Ectodermal cell (in vitro differentiated cells): Measurements from ENCODE around the gene ZNF608.

Experiments
- H3K27ac ChIP-seq: 2 replicates; pipeline ENCODE4 v1.7.0; 2013; ENCODE audit warnings: mild to moderate bottlenecking, low read depth, low read length; ENCODE audit not compliant: insufficient read depth, poor library complexity, severe bottlenecking
- H3K27me3 ChIP-seq: 2 replicates; pipeline ENCODE4 v1.7.0; 2013; ENCODE audit warnings: mild to moderate bottlenecking, low read length; ENCODE audit not compliant: insufficient read depth, control insufficient read depth, poor library complexity, severe bottlenecking
- H3K36me3 ChIP-seq: one replicate; pipeline ENCODE4 v1.7.0; 2013; ENCODE audit warnings: low read length; ENCODE audit not compliant: control insufficient read depth, insufficient read depth
- H3K4me1 ChIP-seq: one replicate; pipeline ENCODE4 v1.7.0; 2013; ENCODE audit warnings: low read length; ENCODE audit not compliant: control insufficient read depth, insufficient read depth
- H3K4me3 ChIP-seq: 2 replicates; pipeline ENCODE4 v1.7.0; 2013; ENCODE audit warnings: low read depth, low read length, control low read depth; ENCODE audit not compliant: insufficient read depth
- H3K9me3 ChIP-seq: 2 replicates; pipeline ENCODE4 v1.7.0; 2013; ENCODE audit warnings: mild to moderate bottlenecking, low read length, moderate library complexity; ENCODE audit not compliant: control insufficient read depth
- WGBS, 2 experiments: methylation state at CpG; one replicate each; pipeline ENCODE4 v1.1.7; 2013; ENCODE audit warnings: missing lambda C conversion rate in 2 of 2; 5-methylcytosine and 5-hydroxymethylcytosine counted together

Gene ZNF608

GRCh38 chr5:124737651-124738050, 8.8 kb downstream of the ZNF608 start:
- 39 to 50% methylated on average over 1 of the region's 1 CpG for WGBS, 2 experiments

GRCh38 chr5:124736805-124737188, 9.6 kb downstream of the ZNF608 start:
- Histone ChIP-seq H3K27ac (no peak overlapping the region), H3K36me3 (no peaks in the 10 kb centered on the region), H3K9me3 (no peaks in the 10 kb centered on the region), H3K27me3 (no peaks in the 10 kb centered on the region), H3K4me1 (peaks cover 62% of the 10 kb centered on the region), H3K4me3 (no peak overlapping the region)
- WGBS, 2 experiments: 45 to 51% methylated on average over 2 to 3 of the region's 3 CpGs

More at GRCh38 chr5:124737651-124738050, 8.8 kb downstream of the ZNF608 start:
- Histone ChIP-seq H3K9me3 (no peaks in the 10 kb centered on the region), H3K4me3 (peak overlapping the region; percentile 16), H3K4me1 (peaks cover 57% of the 10 kb centered on the region), H3K27ac (no peak overlapping the region), H3K27me3 (no peaks in the 10 kb centered on the region), H3K36me3 (no peaks in the 10 kb centered on the region)

GRCh38 chr5:124736082-124736804, 10.2 kb downstream of the ZNF608 start:
- Histone ChIP-seq H3K4me1 (peaks cover 62% of the 10 kb centered on the region), H3K9me3 (no peaks in the 10 kb centered on the region), H3K36me3 (no peaks in the 10 kb centered on the region), H3K27me3 (no peaks in the 10 kb centered on the region), H3K4me3 (no peak overlapping the region), H3K27ac (peak overlapping the region; percentile 73)
- 58 to 61% methylated on average over 6 of the region's 6 CpGs for WGBS, 2 experiments

GRCh38 chr5:124735169-124735858, 11.1 kb downstream of the ZNF608 start:
- WGBS, 2 experiments: 9 to 13% methylated on average over 24 of the region's 24 CpGs
- Histone ChIP-seq H3K9me3 (no peaks in the 10 kb centered on the region), H3K4me1 (peaks cover 64% of the 10 kb centered on the region), H3K27ac (peak overlapping the region; percentile 73), H3K4me3 (no peak overlapping the region), H3K27me3 (no peaks in the 10 kb centered on the region), H3K36me3 (no peaks in the 10 kb centered on the region)

DNA sequence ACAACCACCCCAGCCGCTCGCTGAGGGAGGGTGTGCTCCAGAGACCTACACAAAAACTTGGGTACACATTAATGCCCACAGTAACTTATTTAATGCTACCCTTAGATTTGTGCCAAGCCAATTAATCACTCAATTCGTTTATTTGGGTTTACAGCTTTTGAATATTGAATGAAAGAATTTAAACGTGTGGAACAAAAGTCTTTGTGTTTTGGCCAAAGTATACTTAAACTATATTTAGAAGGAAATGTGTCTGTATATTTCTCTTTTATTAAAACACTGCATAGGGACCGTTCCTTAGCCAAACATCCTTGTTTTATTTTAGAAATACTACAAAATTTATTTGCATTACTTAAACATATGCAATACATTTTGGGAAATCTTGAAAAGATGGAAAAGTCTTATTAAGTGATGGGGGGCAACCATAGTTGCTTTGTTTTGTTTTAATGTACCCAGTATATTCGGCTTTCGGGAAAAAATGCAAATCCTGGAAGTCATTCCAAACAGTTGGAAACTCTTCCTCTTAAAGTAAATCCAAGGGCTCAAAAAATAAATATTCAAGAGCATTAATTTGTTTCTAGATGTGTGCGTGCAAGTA, 11.8 kb downstream of the ZNF608 start:
- Histone ChIP-seq H3K36me3 (no peaks in the 10 kb centered on the region), H3K9me3 (no peaks in the 10 kb centered on the region), H3K4me1 (peaks cover 67% of the 10 kb centered on the region), H3K27me3 (no peaks in the 10 kb centered on the region), H3K4me3 (no peak overlapping the region), H3K27ac (no peak overlapping the region)
- WGBS, 2 experiments: 75 to 80% methylated on average over 6 to 7 of the region's 8 CpGs

GRCh38 chr5:124733329-124733650, 13.1 kb downstream of the ZNF608 start:
- Histone ChIP-seq H3K9me3 (no peaks in the 10 kb centered on the region), H3K27ac (no peak overlapping the region), H3K4me3 (no peak overlapping the region), H3K36me3 (peaks cover under 1% of the 10 kb centered on the region), H3K27me3 (no peaks in the 10 kb centered on the region), H3K4me1 (peaks cover 65% of the 10 kb centered on the region)
- WGBS, 2 experiments: 22 to 24% methylated on average over 1 of the region's 1 CpG

DNA sequence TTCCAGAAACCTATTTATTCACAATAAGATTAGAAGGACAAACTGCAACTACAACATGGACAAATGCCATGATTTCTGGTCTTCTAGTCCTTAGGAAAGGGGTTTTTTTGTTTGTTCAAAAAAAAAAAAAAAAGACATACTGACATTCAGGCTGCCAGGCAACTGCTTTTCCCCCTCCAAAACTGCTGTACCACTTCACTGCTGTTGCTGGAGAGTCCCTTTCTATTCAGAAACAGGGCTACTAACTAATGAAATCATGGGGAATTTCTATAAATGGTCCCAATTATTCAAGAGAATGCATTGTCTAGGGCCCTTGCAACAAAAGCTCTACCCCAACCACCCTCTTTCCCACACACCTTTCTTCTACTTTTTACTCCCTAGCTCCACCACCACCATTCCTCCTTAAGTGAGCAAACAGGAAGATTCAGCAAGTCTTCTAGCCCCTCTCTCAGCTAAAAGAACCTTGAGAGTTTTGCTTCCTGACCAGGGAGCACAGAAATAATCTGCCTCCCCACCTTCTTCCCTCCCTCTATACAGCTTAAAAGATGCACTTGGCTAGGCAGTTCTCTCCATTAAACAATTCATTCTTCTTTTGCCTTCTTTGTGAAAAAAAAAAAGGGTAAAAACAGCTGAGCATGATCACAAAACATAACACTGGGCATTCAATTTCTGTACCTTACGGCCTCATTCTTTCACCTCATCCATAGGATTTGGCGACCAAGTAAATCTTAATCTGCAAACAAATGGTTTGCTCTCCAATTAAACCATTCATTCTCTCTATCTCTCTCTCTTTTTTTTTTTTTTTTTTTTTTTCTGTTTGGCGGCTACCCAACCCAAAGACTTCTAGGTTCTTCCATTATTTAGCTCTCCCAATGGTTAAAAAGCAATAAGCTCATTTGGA, 13.8 kb downstream of the ZNF608 start:
- Histone ChIP-seq H3K4me3 (no peak overlapping the region), H3K36me3 (peaks cover 3% of the 10 kb centered on the region), H3K27ac (no peak overlapping the region), H3K9me3 (no peaks in the 10 kb centered on the region), H3K4me1 (peaks cover 59% of the 10 kb centered on the region), H3K27me3 (no peaks in the 10 kb centered on the region)
- WGBS, 2 experiments: 40 to 46% methylated on average over 3 of the region's 3 CpGs

GRCh38 chr5:124730381-124730780, 16.1 kb downstream of the ZNF608 start:
- no peaks in the 10 kb centered on the region for H3K27me3 ChIP-seq
- H3K4me1 ChIP-seq: peaks cover 46% of the 10 kb centered on the region
- H3K4me3 ChIP-seq: no peak overlapping the region
- H3K36me3 ChIP-seq: peaks cover 3% of the 10 kb centered on the region
- 87 to 98% methylated on average over 2 of the region's 2 CpGs for WGBS, 2 experiments
- no peak overlapping the region for H3K27ac ChIP-seq
- H3K9me3 ChIP-seq: no peaks in the 10 kb centered on the region

GRCh38 chr5:124729720-124730359, 16.6 kb downstream of the ZNF608 start:
- WGBS, 2 experiments: 93 to 97% methylated on average over 1 of the region's 1 CpG
- no peak overlapping the region for H3K27ac ChIP-seq
- peaks cover 3% of the 10 kb centered on the region for H3K36me3 ChIP-seq
- no peaks in the 10 kb centered on the region for H3K9me3 ChIP-seq
- H3K27me3 ChIP-seq: no peaks in the 10 kb centered on the region
- H3K4me1 ChIP-seq: peaks cover 40% of the 10 kb centered on the region
- H3K4me3 ChIP-seq: no peak overlapping the region
